GM10266 (cell line): Measurements from ENCODE around the gene DAB1.

Experiments
- DNase-seq: peaks from one replicate; pipeline ENCODE4 v3.0.0; 2012; ENCODE audit errors: extremely low spot score
- CTCF ChIP-seq: IDR thresholded peaks from 2 replicates; pipeline ENCODE4 v1.5.1; 2012; ENCODE audit warnings: mild to moderate bottlenecking, low read depth; ENCODE audit not compliant: control insufficient read depth, insufficient read depth; ENCODE audit errors: missing control alignments

Gene DAB1

GRCh38 chr1:57158604-57158998 lies 265.3 kb downstream of the DAB1 start:
- no peak for DNase-seq
- no peak for TF ChIP-seq CTCF

GRCh38 chr1:57157818-57158603 lies 265.8 kb downstream of the DAB1 start:
- TF ChIP-seq CTCF = no peak
- no peak for DNase-seq

GRCh38 chr1:57156907-57157306 lies 267.0 kb downstream of the DAB1 start:
- DNase-seq = no peak
- no peak for TF ChIP-seq CTCF

GRCh38 chr1:57146100-57146499 lies 277.8 kb downstream of the DAB1 start:
- no peak for TF ChIP-seq CTCF
- no peak for DNase-seq

GRCh38 chr1:57142999-57143398 lies 280.9 kb downstream of the DAB1 start:
- no peak for DNase-seq
- TF ChIP-seq CTCF = no peak

GRCh38 chr1:57142169-57142568 lies 281.7 kb downstream of the DAB1 start:
- DNase-seq = no peak
- TF ChIP-seq CTCF = no peak

GRCh38 chr1:57138432-57139078 lies 285.3 kb downstream of the DAB1 start:
- no peak for DNase-seq
- TF ChIP-seq CTCF = no peak
